ENCODE results near the gene LRTM2.

- TF ChIP-seq SIN3A (IDR thresholded peaks at IDR 0.05; ENCODE audit: borderline replicate concordance, insufficient read depth, low read length) = no peak
- TF ChIP-seq POLR2AphosphoS5 (IDR thresholded peaks at IDR 0.05; ENCODE audit: low read depth, low read length) = no peak
These were observed 16.6 kb upstream of the LRTM2 start for GRCh38 chr12:1803736-1804135.

All from PFSK-1 (cell line).